ENCODE results near the gene TCEAL9.
"Not testable (repeated sequence)": the region's sequence is repeated elsewhere in the genome, so short reads cannot be mapped to it uniquely, and the experiment has no call there.

Gene TCEAL9, protein sequence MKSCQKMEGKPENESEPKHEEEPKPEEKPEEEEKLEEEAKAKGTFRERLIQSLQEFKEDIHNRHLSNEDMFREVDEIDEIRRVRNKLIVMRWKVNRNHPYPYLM

GRCh38 chrX:103356130-103356798 lies at the start of gene TCEAL9:
TSS of gene TCEAL9 (plus strand) at chrX:103356506. CDS start at chrX:103357685, 1,179 bp downstream.
- no peak for DNase-seq

GRCh38 chrX:103309860-103310554 lies 46.3 kb upstream of the TCEAL9 start:
- DNase-seq: no peak

GRCh38 chrX:103310555-103311398 lies 45.5 kb upstream of the TCEAL9 start, which contains the start of gene BEX2:
TSS of gene BEX2 (minus strand) at chrX:103310990. CDS start at chrX:103309976, 1,014 bp downstream.
- peak; percentile 76 for DNase-seq

DNA sequence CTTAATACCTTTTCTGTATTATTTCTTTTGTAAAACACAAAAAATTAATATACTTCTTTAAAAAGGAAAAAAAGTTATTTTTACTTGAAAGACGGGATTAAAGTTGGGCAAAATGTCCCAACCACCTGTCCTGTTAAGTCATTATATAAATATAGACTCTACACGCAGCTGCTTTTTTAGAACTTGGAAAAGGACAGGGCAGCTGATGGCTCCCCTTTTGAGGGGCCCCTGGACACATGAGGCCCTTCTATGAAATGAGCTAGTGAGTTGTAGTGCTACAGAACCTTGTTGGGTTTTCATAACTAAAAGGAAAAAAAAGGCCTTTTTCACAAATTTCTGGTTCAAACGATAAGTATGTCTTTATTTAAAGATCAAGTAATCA lies 44.9 kb upstream of the TCEAL9 start:
- DNase-seq: no peak

DNA sequence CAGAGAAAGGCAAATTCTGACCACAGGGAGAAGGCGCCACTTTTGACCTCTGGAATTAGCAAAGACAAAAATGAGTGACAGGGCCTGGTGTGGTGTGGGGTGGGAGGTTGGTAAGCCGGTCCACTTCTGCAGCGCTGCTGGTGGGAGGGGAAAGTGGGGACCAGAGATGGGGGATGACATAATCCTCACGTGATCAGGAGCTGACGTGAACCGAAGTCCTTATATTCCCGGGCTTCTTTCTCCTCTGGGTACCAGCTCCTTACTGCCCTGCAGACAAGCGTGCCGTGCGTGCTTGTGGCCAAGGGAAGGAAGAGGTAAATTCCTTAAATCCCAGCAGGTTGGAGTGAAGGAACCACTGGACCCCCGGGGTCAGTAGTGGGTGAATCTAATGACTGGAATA lies 26.3 kb upstream of the TCEAL9 start, which contains the start of gene TCEAL7:
TSS of gene TCEAL7 (plus strand) at position 249 of the 400 bp plus-strand sequence. CDS start 1,165 bp downstream, outside the sequence.
- DNase-seq: no peak

DNA sequence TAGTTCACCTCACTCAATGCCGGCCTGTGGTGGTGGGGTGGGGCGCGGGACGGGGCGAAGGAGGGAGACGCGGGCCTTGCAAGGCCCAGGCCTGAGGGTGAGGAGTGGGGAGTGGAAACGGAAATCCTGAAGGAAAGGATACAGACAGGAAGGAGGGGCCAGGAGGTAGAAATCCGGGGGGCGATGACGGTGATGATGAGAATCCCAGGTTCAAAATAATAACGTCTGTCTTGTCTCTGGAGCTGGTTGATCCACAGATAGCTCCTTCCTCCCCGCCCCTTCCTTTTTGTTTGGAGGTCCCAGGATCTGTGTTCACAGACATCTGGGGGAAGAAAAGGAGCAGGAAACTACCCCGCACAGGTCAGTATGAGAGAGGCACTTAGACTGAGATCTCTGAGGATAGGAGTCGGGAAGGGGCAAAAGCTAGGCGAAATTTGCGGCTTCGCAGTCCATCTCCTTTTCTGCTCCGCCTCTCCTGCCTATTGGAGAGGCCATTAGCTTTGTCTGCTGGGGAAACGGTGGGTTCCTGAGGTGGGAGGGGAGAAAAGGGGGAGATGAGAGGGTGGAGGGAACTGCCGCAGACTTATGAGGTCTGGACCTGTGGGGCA lies 25.5 kb upstream of the TCEAL9 start:
- DNase-seq: no peak

DNA sequence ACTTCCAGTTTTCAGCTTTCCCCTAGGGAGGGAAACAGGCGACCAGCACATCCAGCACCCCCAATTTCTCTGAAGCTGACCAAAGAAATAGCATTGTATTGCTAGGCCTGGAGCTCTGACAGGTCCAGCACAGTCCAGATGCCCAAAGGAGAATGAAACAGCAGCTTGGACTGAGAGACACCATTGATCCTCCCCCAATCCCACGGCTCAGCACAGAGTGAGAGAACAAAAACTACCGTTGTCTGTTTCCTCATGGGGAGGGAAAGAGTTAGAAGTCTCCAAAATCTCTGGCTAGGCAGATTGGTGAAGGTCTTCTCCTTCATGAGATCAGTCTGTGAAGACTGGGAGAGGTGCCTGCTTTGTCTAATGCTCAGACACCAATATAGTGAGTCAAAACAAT lies 17.6 kb upstream of the TCEAL9 start:
- DNase-seq: no peak

- peak; percentile 8 for DNase-seq
These were observed 13.2 kb upstream of the TCEAL9 start for GRCh38 chrX:103343105-103343504.

- DNase-seq: no peak
These were observed 11.7 kb upstream of the TCEAL9 start for GRCh38 chrX:103344606-103345005.

GRCh38 chrX:103347682-103348397 lies 8.5 kb upstream of the TCEAL9 start:
- no peak for DNase-seq

GRCh38 chrX:103356858-103357257 lies 552 bp downstream of the TCEAL9 start:
- DNase-seq: no peak

DNA sequence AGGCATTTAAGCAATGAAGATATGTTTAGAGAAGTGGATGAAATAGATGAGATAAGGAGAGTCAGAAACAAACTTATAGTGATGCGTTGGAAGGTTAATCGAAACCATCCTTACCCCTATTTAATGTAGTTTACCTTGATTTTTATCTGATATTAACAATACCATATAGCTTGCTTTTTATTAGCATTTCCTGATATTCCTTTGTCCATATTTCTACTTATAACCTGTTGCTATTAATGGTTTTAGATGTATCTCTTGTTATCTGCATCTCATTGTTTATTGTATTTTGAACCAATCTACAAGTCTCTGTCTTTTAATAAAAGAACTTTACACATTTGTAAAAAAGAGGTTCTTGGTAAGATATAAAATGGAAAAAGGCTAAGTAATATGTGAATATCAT lies 1.6 kb downstream of the TCEAL9 start:
- DNase-seq: no peak

DNA sequence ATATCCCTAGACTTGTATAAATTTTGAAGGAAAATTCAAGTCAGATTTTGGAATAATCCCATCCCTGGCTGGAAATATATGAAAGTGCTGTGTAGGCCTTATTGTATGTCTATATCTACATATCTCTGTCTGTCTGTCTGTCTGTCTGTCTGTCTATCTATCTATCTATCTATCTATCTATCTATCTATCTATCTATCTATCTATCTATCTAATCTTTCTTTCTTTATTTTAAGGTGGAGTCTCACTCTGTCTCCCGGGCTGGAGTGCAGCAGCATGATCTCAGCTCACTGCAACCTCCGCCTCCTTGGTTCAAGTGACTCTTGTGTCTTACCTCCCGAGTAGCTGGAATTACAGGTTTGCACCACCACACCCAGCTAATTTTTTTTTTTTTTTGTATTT lies 3.3 kb downstream of the TCEAL9 start:
- DNase-seq: not testable (repeated sequence)

GRCh38 chrX:103360092-103360491 lies 3.8 kb downstream of the TCEAL9 start:
- no peak for DNase-seq

DNA sequence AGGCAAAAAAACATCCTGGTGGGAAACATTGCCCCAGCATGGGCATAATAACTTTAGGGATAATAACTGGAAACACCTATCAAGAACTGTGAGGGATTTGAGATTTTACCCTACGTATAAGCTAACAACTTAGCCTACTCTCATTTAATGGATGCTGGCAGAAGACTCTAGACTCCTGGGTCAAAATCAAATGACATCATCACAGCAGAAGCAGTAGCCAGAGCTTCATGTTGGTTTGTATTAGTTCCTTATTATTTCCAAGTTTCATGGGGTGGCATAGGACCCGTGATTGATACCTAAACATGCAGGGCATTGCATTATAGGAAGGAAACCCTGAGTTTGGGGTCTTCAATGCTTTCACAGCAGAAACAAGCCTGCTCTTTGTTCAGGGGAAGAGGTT lies 4.6 kb downstream of the TCEAL9 start:
- no peak for DNase-seq

- DNase-seq: no peak
These were observed 5.5 kb downstream of the TCEAL9 start for GRCh38 chrX:103361798-103362197.

DNA sequence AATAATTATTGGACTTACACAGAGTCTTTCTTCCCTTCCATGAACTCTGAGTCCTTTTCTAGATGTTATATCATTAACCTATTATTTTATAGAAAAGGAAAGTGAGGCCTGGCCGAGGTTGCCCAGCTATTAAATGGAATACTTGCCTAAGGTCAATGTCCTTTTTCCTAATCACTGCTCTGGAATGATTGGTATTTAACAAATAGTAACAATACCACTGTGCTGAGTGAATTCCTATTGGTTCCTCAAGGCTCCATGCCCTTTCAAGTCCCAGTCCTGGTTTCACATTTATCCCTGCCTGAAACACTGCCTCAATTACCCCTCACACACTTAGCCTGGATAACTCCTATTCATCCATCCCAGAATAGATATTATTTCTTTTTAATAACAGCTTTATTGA lies 6.2 kb downstream of the TCEAL9 start:
- no peak for DNase-seq

DNA sequence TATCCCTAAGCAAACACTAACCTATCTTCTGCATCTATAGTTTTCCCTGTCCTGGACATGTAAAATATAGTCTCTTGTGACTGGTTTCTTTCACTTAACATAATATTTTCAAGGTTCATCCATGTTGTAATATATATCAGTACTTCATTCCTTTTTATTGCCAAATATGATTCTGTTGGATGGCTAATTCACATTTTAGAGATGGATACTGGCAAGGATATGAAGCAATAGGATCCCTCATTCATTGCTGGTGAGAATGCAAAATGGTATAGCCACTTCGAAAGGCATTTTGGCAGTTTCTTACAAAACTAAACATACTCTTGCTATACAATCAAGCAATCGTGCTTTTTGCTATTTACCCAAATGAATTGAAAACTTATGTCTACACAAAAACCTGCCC lies 6.7 kb downstream of the TCEAL9 start:
- no peak for DNase-seq

DNA sequence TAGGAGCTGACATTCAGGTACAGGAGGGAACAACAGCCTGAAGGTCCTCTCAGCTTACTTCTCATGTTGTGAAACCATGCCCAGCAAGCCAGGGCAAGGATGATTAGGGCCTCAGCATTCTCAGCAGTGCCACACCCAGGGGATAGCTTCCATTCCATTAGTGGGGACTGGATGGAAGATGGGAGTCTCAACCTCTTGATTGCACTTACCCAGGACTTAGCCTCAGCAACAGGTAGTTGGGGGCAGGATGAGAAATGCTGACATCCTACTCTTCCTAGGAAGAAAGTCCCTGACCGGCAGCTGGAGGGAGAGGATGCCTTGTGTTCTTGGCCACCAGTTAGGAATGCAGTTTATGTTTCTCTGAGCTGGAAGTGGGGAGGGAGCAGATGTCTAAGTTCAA lies 11.2 kb downstream of the TCEAL9 start:
- DNase-seq: no peak

GRCh38 chrX:103369479-103369878 lies 13.2 kb downstream of the TCEAL9 start:
- no peak for DNase-seq

GRCh38 chrX:103372886-103373285 lies 16.6 kb downstream of the TCEAL9 start:
- DNase-seq: no peak

- no peak for DNase-seq
These were observed 17.3 kb downstream of the TCEAL9 start for GRCh38 chrX:103373581-103373980.
